Measurements from ENCODE around the gene CNTN6. TPM values are rescaled to one million over a fixed set of nuclear protein-coding genes. Genes with fewer than 3 reads are reported as not detected.

CNTN6 gene
- total and polyA plus RNA-seq, 2 of the 4 experiments (the other 2 are of a cell fraction) = not detected

DNA sequence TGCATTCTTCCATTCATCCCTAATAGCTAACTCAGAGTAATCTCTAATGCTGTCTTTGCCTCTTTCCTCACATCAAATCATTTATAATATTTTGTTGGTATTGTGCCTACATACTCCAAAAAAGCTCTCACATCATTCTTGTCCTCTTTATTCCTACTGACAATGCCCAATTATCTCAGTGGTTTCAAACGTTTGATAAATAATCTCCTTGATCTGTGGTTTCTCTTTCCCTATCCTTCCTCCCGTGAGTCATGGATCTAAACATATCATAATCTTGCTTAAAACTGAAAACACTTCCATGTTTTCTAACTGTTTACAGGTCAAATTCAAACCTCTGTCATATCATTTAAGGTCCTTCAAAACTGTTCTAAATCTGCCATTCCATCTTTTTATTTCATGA lies 115.1 kb downstream of the CNTN6 start:
- H3K79me1 ChIP-seq (ENCODE audit: low read depth in 1 of 2, low read length in 2 of 2) = no peaks in the 10 kb centered on the region
- intact Hi-C loops (cut with micrococcal nuclease) = no loop called here
- H3K56ac ChIP-seq (ENCODE audit: extremely low read depth, insufficient read depth, low read length) = no peak overlapping the region
- no peaks in the 10 kb centered on the region for H3K27me3 ChIP-seq (ENCODE audit: control insufficient read depth, insufficient read depth, low read length)
- ChIA-PET CTCF (no interaction called here), POLR2A (ENCODE audit: unreplicated experiment) (no interaction called here)
- no peaks in the 10 kb centered on the region for H4K20me1 ChIP-seq (ENCODE audit: insufficient read depth, low read length)
- no peak for DNase-seq
- BruUV-seq (replicated peaks) = no TSS peak
- no peak overlapping the region for H3K9ac ChIP-seq (ENCODE audit: low read depth, low read length)
- dilution Hi-C loops (cut with HindIII; ENCODE audit: low sequenced_read_pairs, unreplicated experiment) = no loop called here
- no peak overlapping the region for H2BK15ac ChIP-seq (ENCODE audit: low read depth, low read length)
- no peak overlapping the region for H2AFZ ChIP-seq (replicated peaks; ENCODE audit: low read length, poor library complexity)
- no peak for ATAC-seq (ENCODE audit: low read depth)
- H2BK5ac ChIP-seq (ENCODE audit: low read depth, low read length, poor library complexity, severe bottlenecking) = no peak overlapping the region
- no peak overlapping the region for H3K4me2 ChIP-seq (ENCODE audit: low read depth, low read length)
- no peak overlapping the region for H2BK120ac ChIP-seq (ENCODE audit: low read depth, low read length)
- no peaks in the 10 kb centered on the region for H3K9me1 ChIP-seq (ENCODE audit: insufficient read depth, low read length)
- no peak overlapping the region for H3K4me3 ChIP-seq (ENCODE audit: insufficient read depth, low read depth, low read length)
- no peak overlapping the region for H2AK9ac ChIP-seq (replicated peaks; ENCODE audit: low read depth, low read length, poor library complexity)
- H3K9me3 ChIP-seq (ENCODE audit: control insufficient read depth, insufficient read depth, low read length) = no peaks in the 10 kb centered on the region; the same call in none of the 2 replicates
- in situ Hi-C loops (cut with MboI; ENCODE audit: low sequenced_read_pairs) = no loop called here
- H3K18ac ChIP-seq (ENCODE audit: low read depth, low read length) = no peak overlapping the region
- no peak overlapping the region for H4K8ac ChIP-seq (ENCODE audit: low read depth in 2 of 2, low read length in 2 of 2)
- H3K23ac ChIP-seq (ENCODE audit: low read depth, low read length) = no peak overlapping the region
- no peak overlapping the region for H3K14ac ChIP-seq (replicated peaks; ENCODE audit: low read depth, low read length)
- H3K4ac ChIP-seq (ENCODE audit: low read depth, low read length) = no peak overlapping the region
- no peak overlapping the region for H4K5ac ChIP-seq (ENCODE audit: low read depth, low read length)
- no peak overlapping the region for H3K27ac ChIP-seq (ENCODE audit: insufficient read depth, low read length)
- no peaks in the 10 kb centered on the region for H3K36me3 ChIP-seq (ENCODE audit: control insufficient read depth, insufficient read depth, low read length)
- no peak overlapping the region for H2AK5ac ChIP-seq (ENCODE audit: low read depth, low read length)
- no peak overlapping the region for H2BK20ac ChIP-seq (ENCODE audit: low read depth, low read length)
- no peak for TF ChIP-seq MXI1 (IDR thresholded peaks at IDR 0.05; ENCODE audit: borderline replicate concordance, low read depth, low read length)
- TF ChIP-seq BHLHE40 (IDR thresholded peaks at IDR 0.05; ENCODE audit: low read depth, low read length) = no peak
- TF ChIP-seq RAD21 (IDR thresholded peaks at IDR 0.05; ENCODE audit: low read length) = no peak
- no peak for TF ChIP-seq FOS (IDR thresholded peaks at IDR 0.05; ENCODE audit: low read depth, low read length)
- TF ChIP-seq, protein P1, sequence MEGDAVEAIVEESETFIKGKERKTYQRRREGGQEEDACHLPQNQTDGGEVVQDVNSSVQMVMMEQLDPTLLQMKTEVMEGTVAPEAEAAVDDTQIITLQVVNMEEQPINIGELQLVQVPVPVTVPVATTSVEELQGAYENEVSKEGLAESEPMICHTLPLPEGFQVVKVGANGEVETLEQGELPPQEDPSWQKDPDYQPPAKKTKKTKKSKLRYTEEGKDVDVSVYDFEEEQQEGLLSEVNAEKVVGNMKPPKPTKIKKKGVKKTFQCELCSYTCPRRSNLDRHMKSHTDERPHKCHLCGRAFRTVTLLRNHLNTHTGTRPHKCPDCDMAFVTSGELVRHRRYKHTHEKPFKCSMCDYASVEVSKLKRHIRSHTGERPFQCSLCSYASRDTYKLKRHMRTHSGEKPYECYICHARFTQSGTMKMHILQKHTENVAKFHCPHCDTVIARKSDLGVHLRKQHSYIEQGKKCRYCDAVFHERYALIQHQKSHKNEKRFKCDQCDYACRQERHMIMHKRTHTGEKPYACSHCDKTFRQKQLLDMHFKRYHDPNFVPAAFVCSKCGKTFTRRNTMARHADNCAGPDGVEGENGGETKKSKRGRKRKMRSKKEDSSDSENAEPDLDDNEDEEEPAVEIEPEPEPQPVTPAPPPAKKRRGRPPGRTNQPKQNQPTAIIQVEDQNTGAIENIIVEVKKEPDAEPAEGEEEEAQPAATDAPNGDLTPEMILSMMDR (conservative IDR thresholded peaks at IDR 0.05; ENCODE audit: low read depth, low read length) = no peak
- no peak for TF ChIP-seq SMC3 (IDR thresholded peaks at IDR 0.05; ENCODE audit: low read depth, low read length)
- no peak for TF ChIP-seq RFX5 (IDR thresholded peaks at IDR 0.05; ENCODE audit: low read depth, low read length)
- no peak for TF ChIP-seq NFE2L2 (IDR thresholded peaks at IDR 0.05; ENCODE audit: low read depth, low read length)
- TF ChIP-seq CEBPB (IDR thresholded peaks at IDR 0.05; ENCODE audit: low read depth, low read length) = no peak
- TF ChIP-seq, protein P2, sequence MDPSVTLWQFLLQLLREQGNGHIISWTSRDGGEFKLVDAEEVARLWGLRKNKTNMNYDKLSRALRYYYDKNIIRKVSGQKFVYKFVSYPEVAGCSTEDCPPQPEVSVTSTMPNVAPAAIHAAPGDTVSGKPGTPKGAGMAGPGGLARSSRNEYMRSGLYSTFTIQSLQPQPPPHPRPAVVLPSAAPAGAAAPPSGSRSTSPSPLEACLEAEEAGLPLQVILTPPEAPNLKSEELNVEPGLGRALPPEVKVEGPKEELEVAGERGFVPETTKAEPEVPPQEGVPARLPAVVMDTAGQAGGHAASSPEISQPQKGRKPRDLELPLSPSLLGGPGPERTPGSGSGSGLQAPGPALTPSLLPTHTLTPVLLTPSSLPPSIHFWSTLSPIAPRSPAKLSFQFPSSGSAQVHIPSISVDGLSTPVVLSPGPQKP (IDR thresholded peaks at IDR 0.05; ENCODE audit: borderline replicate concordance, low read depth, low read length) = no peak
- TF ChIP-seq RCOR1 (IDR thresholded peaks at IDR 0.05; ENCODE audit: insufficient replicate concordance, low read length) = no peak
- TF ChIP-seq CHD1 (IDR thresholded peaks at IDR 0.05; ENCODE audit: low read depth, low read length) = no peak
- WGBS, 2 experiments (ENCODE audit: extremely low coverage in 2 of 2, insufficient read length in 1 of 2) = 11% methylated on average over 2 of the region's 2 CpGs; no CpG with 5 or more reads in 1 of the 2 experiments
- no peak overlapping the region for H4K91ac ChIP-seq (ENCODE audit: insufficient read depth, low read depth, low read length)
- H3K4me1 ChIP-seq (ENCODE audit: control insufficient read depth, insufficient read depth, low read length) = no peaks in the 10 kb centered on the region
